ENCODE data around the gene WDR43.

Gene WDR43

GRCh38 chr2:28986429-28986828 lies 92.0 kb downstream of the WDR43 start:
- no peaks in the 10 kb centered on the region for H3K4me1 ChIP-seq (ENCODE audit: control insufficient read depth, low read length)
- H3K9me2 ChIP-seq (replicated peaks; ENCODE audit: control insufficient read depth, low read length): no peaks in the 10 kb centered on the region
- H3F3A ChIP-seq (ENCODE audit: control insufficient read depth, insufficient read depth): no peaks in the 10 kb centered on the region
- H3K27me3 ChIP-seq (ENCODE audit: control insufficient read depth, low read length): no peaks in the 10 kb centered on the region
- H3K4me2 ChIP-seq (ENCODE audit: low read length): no peak overlapping the region
- no peaks in the 10 kb centered on the region for H3K9me3 ChIP-seq (ENCODE audit: control insufficient read depth, insufficient read depth, low read length)
- H3K79me2 ChIP-seq (ENCODE audit: control insufficient read depth, low read length): no peaks in the 10 kb centered on the region
- H3K4me3 ChIP-seq (ENCODE audit: low read length): no peak overlapping the region
- H3K27ac ChIP-seq (ENCODE audit: low read depth, low read length): no peak overlapping the region
- no peaks in the 10 kb centered on the region for H3K36me3 ChIP-seq (ENCODE audit: control insufficient read depth, low read length)
- TF ChIP-seq CTCF (IDR thresholded peaks at IDR 0.05; ENCODE audit: low read depth, low read length, poor library complexity, severe bottlenecking) (no peak), EZH2phosphoT487 (IDR thresholded peaks at IDR 0.05; ENCODE audit: borderline replicate concordance, low read length) (no peak)
- no peaks in the 10 kb centered on the region for H4K20me1 ChIP-seq (ENCODE audit: control insufficient read depth, insufficient read depth, low read depth, low read length)

GRCh38 chr2:28989973-28990372 lies 95.5 kb downstream of the WDR43 start:
- Histone ChIP-seq H3K9me2 (replicated peaks; ENCODE audit: control insufficient read depth, low read length) (no peaks in the 10 kb centered on the region), H3K79me2 (ENCODE audit: control insufficient read depth, low read length) (no peaks in the 10 kb centered on the region), H3K36me3 (ENCODE audit: control insufficient read depth, low read length) (no peaks in the 10 kb centered on the region), H3K9me3 (ENCODE audit: control insufficient read depth, insufficient read depth, low read length) (no peaks in the 10 kb centered on the region), H4K20me1 (ENCODE audit: control insufficient read depth, insufficient read depth, low read depth, low read length) (no peaks in the 10 kb centered on the region), H3K4me2 (ENCODE audit: low read length) (no peak overlapping the region), H3F3A (ENCODE audit: control insufficient read depth, insufficient read depth) (no peaks in the 10 kb centered on the region), H3K4me1 (ENCODE audit: control insufficient read depth, low read length) (no peaks in the 10 kb centered on the region), H3K27me3 (ENCODE audit: control insufficient read depth, low read length) (no peaks in the 10 kb centered on the region), H3K4me3 (ENCODE audit: low read length) (no peak overlapping the region), H3K27ac (ENCODE audit: low read depth, low read length) (no peak overlapping the region)
- TF ChIP-seq EZH2phosphoT487 (IDR thresholded peaks at IDR 0.05; ENCODE audit: borderline replicate concordance, low read length): no peak
- TF ChIP-seq CTCF (IDR thresholded peaks at IDR 0.05; ENCODE audit: low read depth, low read length, poor library complexity, severe bottlenecking): no peak

GRCh38 chr2:28990445-28990844 lies 96.0 kb downstream of the WDR43 start:
- no peaks in the 10 kb centered on the region for H3F3A ChIP-seq (ENCODE audit: control insufficient read depth, insufficient read depth)

More at GRCh38 chr2:28990445-28990844, 96.0 kb downstream of the WDR43 start:
- Histone ChIP-seq H3K27me3 (ENCODE audit: control insufficient read depth, low read length) (no peaks in the 10 kb centered on the region), H3K27ac (ENCODE audit: low read depth, low read length) (no peak overlapping the region), H3K36me3 (ENCODE audit: control insufficient read depth, low read length) (no peaks in the 10 kb centered on the region), H3K79me2 (ENCODE audit: control insufficient read depth, low read length) (no peaks in the 10 kb centered on the region), H3K4me3 (ENCODE audit: low read length) (no peak overlapping the region), H4K20me1 (ENCODE audit: control insufficient read depth, insufficient read depth, low read depth, low read length) (no peaks in the 10 kb centered on the region), H3K4me2 (ENCODE audit: low read length) (no peak overlapping the region), H3K9me3 (ENCODE audit: control insufficient read depth, insufficient read depth, low read length) (no peaks in the 10 kb centered on the region), H3K9me2 (replicated peaks; ENCODE audit: control insufficient read depth, low read length) (no peaks in the 10 kb centered on the region), H3K4me1 (ENCODE audit: control insufficient read depth, low read length) (no peaks in the 10 kb centered on the region)
- no peak for TF ChIP-seq EZH2phosphoT487 (IDR thresholded peaks at IDR 0.05; ENCODE audit: borderline replicate concordance, low read length)
- no peak for TF ChIP-seq CTCF (IDR thresholded peaks at IDR 0.05; ENCODE audit: low read depth, low read length, poor library complexity, severe bottlenecking)
